H1 (cell line): ENCODE results near the gene CCDC8.

ENCODE experiments used
- CTCF ChIP-seq, 3 experiments: IDR thresholded peaks; 1 replicate in 2 of 3; 2 replicates in 1 of 3; pipeline versions ENCODE4 v1.5.1 to v1.6.1; 2011; ENCODE audit warnings: low read length in 3 of 3, mild to moderate bottlenecking in 3 of 3, inconsistent platforms in 2 of 3, low read depth in 1 of 3, moderate library complexity in 1 of 3; ENCODE audit not compliant: insufficient read depth in 1 of 3; ENCODE audit errors: control extremely low read depth in 1 of 3
- FOSL1 ChIP-seq: IDR thresholded peaks from 2 replicates; pipeline ENCODE4 v1.6.1; 2011; ENCODE audit warnings: mild to moderate bottlenecking, low read depth, low read length, moderate library complexity; ENCODE audit not compliant: insufficient read depth
- POLR2AphosphoS5 ChIP-seq: IDR thresholded peaks from 2 replicates; pipeline ENCODE4 v1.6.1; 2011; ENCODE audit warnings: low read depth, low read length
- RFX5 ChIP-seq: IDR thresholded peaks from 2 replicates; pipeline ENCODE4 v1.6.1; 2011; ENCODE audit warnings: low read depth, low read length, improper control_type of control experiment, borderline replicate concordance
- TCF12 ChIP-seq: IDR thresholded peaks from 2 replicates; pipeline ENCODE4 v1.6.1; 2011; ENCODE audit warnings: low read depth, mild to moderate bottlenecking, low read length

GRCh38 chr19:46460055-46460454 is 46.7 kb upstream of the CCDC8 start:
- no peak for TF ChIP-seq TCF12
- no peak for TF ChIP-seq RFX5
- TF ChIP-seq CTCF (IDR thresholded peaks at IDR 0.05; ENCODE audit: control extremely low read depth in 1 of 3, insufficient read depth in 1 of 3, low read depth in 1 of 3, low read length in 3 of 3), result no peak
- TF ChIP-seq POLR2AphosphoS5, result no peak
- TF ChIP-seq FOSL1, result no peak
